Endothelial cell of umbilical vein (primary cell): Measurements from ENCODE around the gene RAB17.

Source experiments
- EZH2 ChIP-seq: IDR thresholded peaks from 2 replicates; pipeline ENCODE4 v1.6.1; 2012; ENCODE audit warnings: borderline replicate concordance, low read depth, mild to moderate bottlenecking, moderate library complexity, low read length, inconsistent platforms; ENCODE audit not compliant: severe bottlenecking
- POLR2A ChIP-seq: IDR thresholded peaks from 2 replicates; pipeline ENCODE4 v1.6.1; 2012; ENCODE audit warnings: low read depth, mild to moderate bottlenecking, control low read depth, low read length
- TF ChIP-seq, protein P1 (sequence below), 2 donors: IDR thresholded peaks; 1 replicate in 1 of 2; 2 replicates in 1 of 2; pipeline ENCODE4 v1.5.1; 2011; ENCODE audit warnings: low read length in 2 of 2, mild to moderate bottlenecking in 2 of 2, moderate library complexity in 2 of 2, control low read depth in 1 of 2, inconsistent platforms in 1 of 2, low read depth in 1 of 2; ENCODE audit not compliant: insufficient read depth in 1 of 2; ENCODE audit errors: extremely low read depth in 1 of 2
- TF ChIP-seq, protein P2 (sequence below): IDR thresholded peaks from 2 replicates; pipeline ENCODE4 v1.6.1; 2011; ENCODE audit not compliant: insufficient read depth, insufficient read length

DNA sequence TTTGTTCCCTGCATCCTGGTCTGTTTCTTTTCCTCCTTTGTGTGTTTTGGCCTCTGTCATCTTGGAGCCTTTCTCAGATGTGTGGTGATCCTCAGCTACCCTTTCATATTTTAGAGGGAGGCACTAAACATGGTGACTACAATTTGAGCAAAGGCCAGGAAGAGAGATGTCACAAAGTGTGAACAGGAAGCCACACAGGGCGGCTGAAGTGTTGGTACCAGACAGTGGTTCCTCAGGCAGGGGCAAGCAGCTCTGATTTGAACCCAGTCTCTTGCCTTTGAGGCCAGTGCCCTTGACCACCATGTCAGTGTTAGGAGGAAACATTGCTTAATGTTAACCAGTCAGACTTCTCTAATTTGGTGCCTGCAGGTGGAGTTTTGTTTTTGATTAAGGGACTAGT lies 46.0 kb upstream of the RAB17 start:
- TF ChIP-seq EZH2 (no peak), POLR2A (no peak)
- TF ChIP-seq, protein P1, sequence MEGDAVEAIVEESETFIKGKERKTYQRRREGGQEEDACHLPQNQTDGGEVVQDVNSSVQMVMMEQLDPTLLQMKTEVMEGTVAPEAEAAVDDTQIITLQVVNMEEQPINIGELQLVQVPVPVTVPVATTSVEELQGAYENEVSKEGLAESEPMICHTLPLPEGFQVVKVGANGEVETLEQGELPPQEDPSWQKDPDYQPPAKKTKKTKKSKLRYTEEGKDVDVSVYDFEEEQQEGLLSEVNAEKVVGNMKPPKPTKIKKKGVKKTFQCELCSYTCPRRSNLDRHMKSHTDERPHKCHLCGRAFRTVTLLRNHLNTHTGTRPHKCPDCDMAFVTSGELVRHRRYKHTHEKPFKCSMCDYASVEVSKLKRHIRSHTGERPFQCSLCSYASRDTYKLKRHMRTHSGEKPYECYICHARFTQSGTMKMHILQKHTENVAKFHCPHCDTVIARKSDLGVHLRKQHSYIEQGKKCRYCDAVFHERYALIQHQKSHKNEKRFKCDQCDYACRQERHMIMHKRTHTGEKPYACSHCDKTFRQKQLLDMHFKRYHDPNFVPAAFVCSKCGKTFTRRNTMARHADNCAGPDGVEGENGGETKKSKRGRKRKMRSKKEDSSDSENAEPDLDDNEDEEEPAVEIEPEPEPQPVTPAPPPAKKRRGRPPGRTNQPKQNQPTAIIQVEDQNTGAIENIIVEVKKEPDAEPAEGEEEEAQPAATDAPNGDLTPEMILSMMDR (IDR thresholded peaks at IDR 0.05; ENCODE audit: extremely low read depth in 1 of 2, insufficient read depth in 1 of 2, low read depth in 1 of 2, low read length in 2 of 2), result no peak
- TF ChIP-seq, protein P2, sequence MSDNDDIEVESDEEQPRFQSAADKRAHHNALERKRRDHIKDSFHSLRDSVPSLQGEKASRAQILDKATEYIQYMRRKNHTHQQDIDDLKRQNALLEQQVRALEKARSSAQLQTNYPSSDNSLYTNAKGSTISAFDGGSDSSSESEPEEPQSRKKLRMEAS, result no peak
